Left lobe of liver (tissue), 2 donors: ENCODE data around the gene PDZRN3. TPM values are rescaled to one million over a fixed set of nuclear protein-coding genes. Genes with fewer than 3 reads are reported as not detected.

Experiments used
- ATAC-seq: fragments of 200-7000 bp; cut with Tn5 transposase; one replicate; pipeline ENCODE4 v1.9.1; 2020; ENCODE audit warnings: mild to moderate bottlenecking, moderate library complexity
- DNase-seq: peaks from one replicate; pipeline ENCODE4 v3.0.0-alpha.2; 2020; ENCODE audit warnings: low spot score
- total RNA-seq: library from RNA; stranded (reverse); gene quantifications from one replicate; pipeline ENCODE4 v1.2.1, GENCODE V29; 2021
- donor health status: DM: no; HTN: no; CAD: no; lungs with moderate emphysema.
- donor health status: DM: no; HTN: yes; CAD: no.

Gene PDZRN3
- 1.3 TPM for total RNA-seq

DNA sequence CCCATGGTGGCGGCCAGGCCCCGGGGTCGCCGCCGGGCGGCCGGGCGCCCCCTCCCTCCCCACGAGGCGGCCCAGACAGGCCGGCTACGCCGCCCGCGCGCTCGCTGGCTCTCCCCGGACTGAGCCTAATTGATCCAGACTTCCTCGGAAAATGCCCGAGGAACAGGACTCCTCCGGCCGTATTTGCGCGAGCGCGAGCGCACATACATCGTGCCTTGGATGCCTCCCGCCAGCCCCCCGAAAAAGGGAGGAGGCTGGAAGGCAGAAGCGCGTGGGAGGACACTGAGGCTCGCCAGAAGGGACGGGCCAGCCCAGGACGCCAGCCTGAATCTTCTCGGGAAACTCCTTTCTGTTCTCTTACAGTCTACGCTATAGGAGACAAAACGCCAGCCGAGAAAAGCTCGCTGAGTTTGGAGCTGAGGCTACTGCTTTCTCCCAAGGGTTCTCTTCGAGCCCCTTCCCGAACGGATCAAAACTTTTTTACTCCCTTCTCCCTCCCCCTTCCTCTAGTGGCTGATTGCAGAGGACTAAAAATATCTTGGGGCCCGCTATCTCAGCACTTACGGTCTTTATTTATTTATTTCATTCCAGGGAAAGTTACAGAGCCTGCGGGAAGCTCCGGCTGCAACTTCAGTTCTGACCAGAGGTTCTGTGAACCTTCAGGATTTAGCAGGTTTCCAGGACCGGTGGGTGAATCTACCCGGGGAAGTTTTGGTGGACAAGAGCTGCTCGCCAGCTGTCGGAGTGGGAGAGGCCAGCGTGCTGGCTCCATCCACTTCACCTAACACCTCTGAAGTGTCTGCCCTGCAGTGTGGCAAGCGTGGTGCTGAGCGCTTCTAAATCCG lies at the start of gene PDZRN3:
PDZRN3 (minus strand) TSS at position 121 of the 845 bp plus-strand sequence.
- ATAC-seq (peak; percentile 74), DNase-seq (peak; percentile 48)

DNA sequence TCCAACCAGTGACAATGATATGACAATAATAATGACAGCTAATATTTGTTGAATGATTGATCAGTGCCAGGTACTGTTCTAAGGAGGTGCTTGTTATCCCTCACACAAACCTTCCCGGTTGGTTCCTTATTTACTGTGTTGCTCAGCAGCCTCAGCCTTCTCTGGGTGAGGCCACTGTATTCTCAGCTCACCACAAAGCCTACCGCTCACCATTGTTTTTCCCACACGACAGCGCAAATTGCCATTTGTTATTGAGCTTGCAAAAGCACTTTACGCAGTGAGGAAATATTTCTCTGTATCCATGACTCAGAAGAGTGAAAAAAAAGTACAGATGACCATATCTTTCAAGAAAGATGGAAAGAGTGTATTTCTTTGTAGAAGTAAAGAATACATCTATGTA lies 49.5 kb upstream of the PDZRN3 start:
- DNase-seq (no peak), ATAC-seq (no peak)

DNA sequence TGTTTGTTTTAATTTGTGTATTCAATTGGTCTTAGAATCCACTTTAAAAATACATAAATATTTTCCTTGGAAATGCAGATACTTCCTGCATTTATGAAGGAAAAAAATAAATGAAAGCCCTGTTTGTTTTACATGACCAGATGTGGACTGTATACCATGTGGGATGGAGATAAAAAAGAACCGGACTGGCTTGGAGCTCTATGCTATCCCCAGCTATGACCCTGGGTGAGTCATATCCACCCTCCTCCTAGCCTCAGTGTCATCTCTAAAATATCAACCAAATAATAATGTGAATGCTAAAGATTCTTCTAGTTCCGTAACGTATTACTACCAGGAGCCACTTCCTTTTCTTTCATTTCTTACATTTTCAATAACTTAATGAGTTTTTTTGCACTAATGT lies 44.5 kb upstream of the PDZRN3 start:
- ATAC-seq (no peak), DNase-seq (no peak)

DNA sequence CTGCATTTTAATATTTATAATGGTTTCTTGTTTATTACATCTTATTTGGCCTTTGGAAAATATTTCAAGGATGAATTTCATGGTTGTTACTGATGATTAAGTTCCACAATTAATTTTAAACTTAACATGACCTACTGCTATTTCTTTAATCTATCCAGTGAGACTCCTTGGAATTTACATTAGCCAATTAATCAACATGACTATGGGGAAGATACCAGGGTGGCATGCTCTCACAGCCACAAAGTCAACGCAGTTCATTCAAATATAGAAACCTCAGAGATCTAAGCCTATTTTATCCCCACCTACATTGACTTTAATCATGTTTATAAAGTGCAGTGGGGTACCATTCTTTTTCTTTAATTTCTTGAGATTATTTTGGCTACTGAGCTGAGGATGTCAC lies 43.6 kb upstream of the PDZRN3 start:
- ATAC-seq (no peak), DNase-seq (no peak)

DNA sequence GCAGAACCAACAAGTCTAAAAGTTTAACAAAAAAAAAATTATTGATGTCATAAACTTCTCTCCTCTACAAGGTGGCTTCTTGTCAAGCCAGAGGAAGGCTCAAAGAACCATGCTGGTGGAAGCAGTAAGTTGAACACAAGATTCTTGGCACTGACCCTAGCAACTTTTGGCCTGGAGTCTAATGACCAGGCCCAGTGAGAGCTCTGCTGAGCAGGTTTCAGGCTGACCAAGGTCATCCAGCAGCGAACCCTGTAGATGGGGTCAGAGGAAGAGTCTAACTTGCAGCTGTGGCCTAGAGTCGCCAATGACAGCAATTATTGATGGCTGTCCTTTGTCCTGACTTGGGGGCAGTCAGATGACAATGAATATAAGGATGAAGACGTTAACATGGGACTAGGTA lies 43.1 kb upstream of the PDZRN3 start:
- no peak for DNase-seq
- no peak for ATAC-seq

DNA sequence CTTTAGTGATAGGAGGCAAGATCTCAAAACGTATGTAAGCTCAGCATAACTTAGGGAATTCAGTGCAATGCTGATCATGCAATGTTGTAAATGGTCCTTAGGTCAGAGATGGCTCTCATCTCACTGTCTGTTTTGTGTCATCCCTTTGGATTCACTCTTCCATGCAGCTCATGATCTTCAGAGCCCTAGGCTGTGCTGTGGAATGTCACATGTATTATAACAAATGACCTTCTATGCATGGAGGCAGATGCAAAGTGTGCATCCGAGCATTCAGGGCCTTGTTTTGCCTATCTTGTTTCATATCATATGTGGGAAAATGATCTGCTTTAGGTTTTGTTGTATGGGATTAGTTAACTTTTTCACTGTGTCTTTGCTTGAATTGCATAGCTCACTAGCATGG lies 40.5 kb upstream of the PDZRN3 start:
- DNase-seq (no peak), ATAC-seq (no peak)

DNA sequence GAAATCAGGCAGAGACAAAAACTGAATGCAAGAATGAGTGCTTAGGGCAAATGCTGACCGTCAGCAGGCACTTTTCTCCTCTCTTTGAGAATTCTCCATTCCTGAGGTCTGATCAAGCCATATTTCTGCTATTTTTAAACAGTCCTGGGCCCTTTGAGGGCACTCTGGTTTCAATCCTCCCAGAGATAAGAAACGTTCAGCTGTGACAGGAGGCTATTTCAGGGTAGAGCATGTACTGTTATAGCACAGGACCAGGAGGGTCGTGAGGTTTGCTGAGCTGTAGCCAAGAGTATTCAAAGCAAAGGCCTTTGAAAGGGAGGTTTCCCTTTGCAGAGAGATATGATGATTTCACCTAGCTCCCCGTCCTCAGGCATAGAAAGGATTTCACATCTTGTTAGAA lies 39.6 kb upstream of the PDZRN3 start:
- ATAC-seq (no peak), DNase-seq (no peak)

DNA sequence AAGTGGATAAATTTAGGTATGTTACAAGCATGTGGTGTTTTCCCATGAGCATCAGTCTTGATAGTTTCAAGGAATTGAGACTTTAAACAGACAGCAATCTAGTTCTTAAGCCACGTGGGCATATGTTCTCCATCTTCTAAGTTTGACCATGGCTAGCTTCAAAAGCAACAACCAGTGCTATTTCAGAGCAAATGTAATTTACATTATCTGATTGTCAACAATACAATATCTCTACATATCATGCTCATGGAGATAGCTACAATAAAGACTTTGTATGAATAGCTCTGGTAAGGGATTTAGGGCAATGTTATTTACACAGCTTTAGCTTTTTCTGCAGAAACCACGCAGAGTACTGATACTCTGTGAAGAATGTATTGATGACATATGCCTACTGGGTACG lies 38.8 kb upstream of the PDZRN3 start:
- no peak for ATAC-seq

DNA sequence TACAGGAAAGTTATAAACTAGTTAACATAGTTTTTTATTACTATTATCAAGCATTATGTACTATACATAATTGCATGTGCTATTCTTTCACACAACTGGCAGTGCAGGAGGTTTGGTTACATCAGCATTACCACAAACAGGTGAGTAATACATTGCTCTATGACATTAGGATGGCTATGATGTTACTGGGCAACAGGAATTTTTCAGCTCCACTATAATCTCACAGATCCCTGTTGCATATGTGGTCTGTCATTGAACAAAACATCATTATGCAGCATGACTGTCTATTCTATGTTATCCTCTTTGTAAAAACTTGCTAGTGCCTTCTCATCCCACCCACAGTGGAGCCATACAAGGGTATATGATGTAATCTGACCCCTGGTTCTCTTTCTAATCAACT lies 36.5 kb upstream of the PDZRN3 start:
- ATAC-seq (no peak), DNase-seq (no peak)

More for the DNA sequence above, 38.8 kb upstream of the PDZRN3 start:
- DNase-seq: no peak

DNA sequence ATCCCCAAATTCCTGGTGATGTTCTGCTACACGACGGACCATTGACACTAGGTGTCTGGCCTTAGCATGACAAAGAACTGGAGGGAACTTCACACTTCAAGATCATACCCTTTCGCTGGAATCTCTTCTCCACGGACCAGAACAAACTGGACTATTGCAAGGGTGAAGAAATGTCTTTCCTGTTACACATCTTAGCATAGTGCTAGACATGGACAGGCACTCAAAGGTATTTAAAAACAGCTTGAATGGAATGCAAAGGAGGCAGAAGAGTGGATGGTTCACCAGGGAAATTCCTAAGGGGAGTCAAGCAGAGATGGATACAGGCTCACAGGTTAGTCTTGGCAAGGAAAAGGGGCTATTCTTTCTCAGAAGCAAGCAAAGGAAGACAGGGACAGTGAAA lies 33.5 kb upstream of the PDZRN3 start:
- ATAC-seq (no peak), DNase-seq (no peak)

DNA sequence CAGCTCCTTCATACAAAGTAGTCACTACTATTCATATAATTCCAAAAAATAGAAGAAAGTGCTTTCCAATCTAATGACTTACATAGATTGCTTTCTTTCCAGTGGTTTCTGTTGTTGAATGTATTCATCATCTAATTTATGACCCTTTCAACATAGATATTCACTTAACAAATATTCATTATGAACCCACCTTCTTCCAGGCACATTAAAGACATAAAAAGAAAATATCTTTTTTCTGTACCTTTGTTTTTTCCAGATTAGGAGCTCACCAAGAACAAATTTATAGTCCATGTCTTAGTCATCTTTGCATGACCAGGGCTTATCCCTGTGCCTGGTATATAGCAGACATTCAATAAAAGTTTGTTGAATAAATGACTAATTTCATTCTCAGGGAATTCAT lies 32.4 kb upstream of the PDZRN3 start:
- ATAC-seq (no peak), DNase-seq (no peak)

DNA sequence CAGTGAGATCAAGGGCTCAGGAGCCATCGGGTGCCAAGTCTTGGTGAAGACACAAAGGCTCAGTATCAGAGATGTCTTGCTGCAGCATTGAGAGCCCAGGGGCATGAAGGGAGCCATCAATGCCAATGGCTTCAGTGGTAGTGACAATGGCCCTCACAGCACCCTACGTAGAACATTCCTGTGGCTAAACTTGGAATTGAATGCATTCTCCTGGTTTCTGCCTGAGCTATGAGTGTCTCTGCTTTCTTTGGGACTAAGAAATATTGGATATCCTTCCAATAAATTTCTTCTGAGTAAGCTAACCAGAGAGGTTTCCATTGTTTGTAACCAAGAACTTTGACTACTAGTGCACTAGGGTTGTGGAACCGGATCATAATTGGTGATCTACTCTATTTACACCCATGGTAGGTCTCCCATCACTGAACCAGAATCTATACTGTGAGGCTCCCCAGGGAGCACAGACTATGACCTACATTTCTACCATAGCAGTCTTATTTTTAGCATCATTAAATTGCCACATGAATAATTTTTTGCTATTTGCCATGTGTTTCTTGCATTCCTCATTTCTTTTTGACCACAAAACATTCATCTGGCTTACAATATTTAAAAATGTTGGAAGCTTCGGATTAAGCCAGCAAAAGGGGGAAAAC lies 31.6 kb upstream of the PDZRN3 start:
- no peak for ATAC-seq

DNA sequence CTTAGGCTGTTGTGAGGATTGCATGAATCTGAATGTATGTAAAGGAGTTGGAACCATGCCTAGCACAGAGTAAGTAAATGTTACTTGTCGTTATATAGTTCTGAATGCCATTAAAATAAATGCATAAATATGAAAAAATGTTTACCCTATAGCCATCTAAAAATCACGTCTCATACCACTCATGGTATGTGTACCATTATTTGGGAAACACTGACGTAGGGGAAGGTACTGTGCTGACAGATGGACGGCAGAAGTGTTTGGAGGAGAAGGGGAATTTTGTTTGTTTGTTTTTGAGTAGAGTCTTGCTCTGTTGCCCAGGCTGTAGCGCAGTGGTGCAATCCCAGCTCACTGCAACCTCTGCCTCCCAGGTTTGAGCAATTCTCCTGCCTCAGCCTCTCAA lies 30.5 kb upstream of the PDZRN3 start:
- ATAC-seq (no peak), DNase-seq (no peak)

More for the DNA sequence above, 31.6 kb upstream of the PDZRN3 start:
- no peak for DNase-seq

DNA sequence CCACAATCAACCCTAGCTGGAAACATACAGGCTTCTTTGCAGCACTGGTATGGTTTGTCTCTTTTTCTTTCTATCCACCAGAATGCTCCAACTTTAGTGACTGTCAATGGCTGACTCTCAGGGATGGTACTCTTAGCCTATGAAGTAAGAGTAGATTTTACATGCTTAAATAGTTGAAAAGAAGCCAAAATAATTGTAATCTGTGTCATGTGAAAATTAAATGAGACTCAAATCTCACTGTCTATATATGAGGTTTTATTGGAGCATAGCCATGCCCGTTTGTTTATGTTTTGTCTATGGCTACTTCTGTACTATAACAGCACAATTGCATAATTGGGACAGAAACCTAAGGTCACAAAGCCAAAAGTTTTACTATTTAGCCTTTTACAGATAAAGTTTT lies 29.1 kb upstream of the PDZRN3 start:
- DNase-seq (no peak), ATAC-seq (no peak)

DNA sequence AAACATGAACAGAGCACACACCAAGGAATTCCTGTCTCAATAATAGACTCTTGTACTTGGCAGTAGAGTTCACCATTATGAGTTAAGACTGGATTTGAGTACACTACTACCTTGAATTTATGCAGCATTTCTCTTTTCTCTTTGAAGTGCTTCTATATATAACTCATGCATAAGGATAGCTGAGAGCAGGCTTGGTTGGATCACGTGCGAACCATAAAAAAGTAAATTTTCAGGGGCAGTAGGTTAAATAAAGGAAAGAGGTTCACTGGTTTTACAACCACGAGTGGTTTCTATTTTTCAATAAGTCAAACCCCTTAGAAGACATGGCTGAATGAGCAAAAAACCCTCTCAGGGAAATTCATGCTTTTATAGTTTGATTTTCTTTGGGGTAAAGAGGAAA lies 28.6 kb upstream of the PDZRN3 start:
- ATAC-seq: no peak

DNA sequence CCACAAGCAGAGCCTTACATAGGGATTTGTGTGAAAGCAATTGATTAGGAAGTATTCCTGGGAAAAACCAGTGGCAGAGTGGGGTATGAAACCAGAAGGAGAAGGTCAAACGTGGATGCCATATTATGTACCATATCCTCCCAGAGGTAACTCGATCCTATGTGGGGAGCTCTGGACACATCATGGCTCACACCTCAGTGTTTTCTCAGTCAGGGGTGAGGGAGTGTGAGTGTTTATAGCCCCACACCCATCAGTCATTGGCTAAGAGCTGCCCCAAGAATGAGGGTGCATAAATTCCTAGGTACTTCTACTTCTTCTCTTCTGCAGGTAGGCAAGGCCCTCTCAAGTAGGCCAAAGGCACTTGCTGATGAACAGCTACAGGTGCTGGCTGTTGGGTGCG lies 28.2 kb upstream of the PDZRN3 start:
- no peak for DNase-seq
- ATAC-seq: no peak

More for the DNA sequence above, 28.6 kb upstream of the PDZRN3 start:
- DNase-seq: no peak

DNA sequence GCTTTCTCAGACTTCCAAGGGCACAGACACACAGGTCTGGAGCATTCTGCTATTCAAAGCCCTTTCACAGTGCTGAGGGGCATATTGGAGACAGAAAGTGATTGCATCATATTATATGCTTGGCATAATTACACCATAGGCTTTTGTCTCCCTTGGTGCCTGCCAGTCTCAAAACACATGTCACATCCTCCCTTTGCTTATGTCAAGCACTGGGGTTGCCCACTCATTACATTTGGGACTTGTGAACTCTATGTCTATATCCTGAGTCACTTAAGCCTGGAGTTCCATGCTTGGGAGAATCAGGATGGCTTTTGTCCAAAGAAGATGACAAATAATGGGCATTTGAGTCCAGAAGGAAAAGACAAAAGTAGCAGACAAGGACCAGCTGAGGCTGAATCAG lies 12.3 kb upstream of the PDZRN3 start:
- DNase-seq: no peak
- ATAC-seq: no peak

DNA sequence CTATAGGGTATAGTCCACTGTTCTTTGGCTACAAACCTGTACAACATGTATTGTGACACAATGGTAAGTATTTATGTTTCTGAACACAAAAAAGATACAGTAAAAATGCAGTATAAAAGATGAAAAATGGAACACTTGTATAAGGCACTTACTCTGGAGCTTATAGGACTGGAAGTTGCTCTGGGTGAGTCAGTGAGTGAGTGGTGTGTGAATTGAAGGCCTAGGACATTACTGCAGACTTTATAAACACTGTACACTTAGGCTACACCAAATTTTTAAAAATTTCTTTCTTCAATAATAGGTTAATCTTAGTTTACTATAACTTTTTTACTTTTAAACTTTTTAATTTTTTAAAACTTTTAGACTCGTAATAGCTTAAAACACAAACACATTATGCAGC lies 10.5 kb upstream of the PDZRN3 start:
- ATAC-seq: no peak
- no peak for DNase-seq

DNA sequence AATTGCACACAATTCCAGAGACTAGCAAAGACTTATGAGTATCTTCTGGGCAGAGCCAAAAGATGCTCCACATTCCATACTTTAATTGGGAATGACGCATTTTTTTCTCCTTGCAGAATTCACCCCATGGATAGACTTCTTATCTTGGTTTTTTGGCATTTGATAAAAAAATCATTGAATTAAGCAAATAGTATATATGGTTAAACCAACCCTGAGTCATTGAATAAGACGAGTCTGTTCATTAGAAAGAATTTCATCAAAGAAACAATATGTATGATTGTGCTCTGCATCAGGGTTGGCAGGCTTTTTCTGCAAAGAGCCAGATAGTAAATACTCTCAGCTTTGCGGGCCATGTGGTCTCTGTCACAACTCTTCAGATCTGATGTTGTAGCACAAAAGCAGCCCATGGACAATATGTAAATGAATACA lies 9.2 kb upstream of the PDZRN3 start:
- ATAC-seq (no peak), DNase-seq (no peak)

DNA sequence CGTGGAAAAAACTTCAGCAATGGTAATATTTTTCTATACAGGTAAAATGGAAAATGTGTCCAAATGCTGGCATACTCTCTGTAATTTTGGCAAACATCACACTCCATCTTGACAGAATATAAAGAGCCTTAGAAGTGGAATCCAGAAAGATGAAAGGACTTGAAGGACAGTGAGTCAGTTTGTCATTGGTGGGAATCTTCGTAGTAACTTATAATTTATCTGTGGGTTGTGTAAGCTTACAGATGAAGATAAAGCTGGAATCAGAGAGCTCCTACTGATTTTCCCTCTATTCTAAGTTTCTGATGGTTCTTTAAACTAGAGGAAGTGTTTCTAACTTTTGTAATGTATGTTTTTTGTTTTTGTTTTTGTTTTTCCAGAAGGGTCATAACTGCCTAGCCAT lies 8.7 kb upstream of the PDZRN3 start:
- DNase-seq: no peak
- ATAC-seq: no peak

DNA sequence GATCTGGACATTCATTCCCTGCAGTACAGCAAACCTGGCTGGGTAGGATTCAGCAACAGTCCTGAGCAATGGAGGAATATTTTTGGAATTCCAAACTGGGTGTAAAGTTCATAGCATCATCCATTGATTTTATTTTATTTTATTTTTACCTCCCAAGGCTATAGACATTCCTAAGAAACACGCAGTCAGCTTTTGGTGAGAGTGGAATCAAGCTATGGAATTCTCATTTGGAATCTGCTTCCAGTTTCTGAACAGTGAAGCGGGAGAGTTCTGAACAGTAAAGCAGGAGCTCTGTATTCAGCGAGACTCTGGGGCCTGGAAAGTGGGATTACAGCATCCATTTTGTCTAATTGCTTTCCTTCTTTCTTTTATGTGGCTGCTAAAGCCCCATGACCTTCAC lies 1.4 kb upstream of the PDZRN3 start:
- ATAC-seq (no peak), DNase-seq (no peak)

DNA sequence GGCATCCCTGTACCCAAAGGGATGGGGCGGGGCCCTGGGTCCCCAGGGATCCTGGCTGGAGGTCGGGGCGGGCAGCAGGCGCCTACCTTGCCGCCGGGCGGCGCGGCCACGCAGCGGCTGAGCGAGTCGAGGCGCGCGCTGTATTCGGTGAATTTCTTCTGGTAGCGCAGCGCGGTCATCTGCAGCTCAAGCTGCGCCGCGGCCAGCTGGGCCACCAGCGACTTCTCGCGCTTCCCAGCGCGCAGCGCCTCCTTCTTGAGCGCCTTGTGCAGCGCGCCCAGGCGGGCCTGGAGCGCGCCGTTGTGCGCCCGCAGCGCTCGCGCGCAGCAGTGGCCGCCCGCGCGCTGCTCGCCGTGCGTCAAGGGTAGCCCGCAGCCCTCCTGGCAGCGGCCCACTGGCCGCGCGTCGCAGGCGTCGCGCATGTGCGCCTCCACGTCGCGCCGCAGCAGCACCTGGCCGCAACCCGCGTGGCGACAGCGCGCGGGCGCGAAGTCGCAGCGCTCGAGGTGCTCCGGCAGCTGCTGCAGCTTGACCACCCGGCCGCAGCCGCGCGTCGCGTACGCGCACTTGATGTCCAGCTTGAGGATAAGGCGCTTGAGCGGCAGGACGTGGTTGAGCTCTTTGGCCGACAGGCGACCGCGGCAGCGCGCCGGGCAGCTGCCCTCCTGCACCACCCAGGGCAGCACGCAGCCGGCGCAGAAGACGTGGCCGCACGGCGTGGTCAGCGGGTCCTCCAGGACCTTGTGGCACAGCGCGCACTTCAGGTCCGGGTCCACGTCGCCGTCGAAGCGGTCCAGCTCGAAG lies 522 bp downstream of the PDZRN3 start:
- DNase-seq: no peak

More for the DNA sequence above, 522 bp downstream of the PDZRN3 start:
- ATAC-seq: peak; percentile 8
